Activated T-cell treated with anti-CD3 and anti-CD28 coated beads for 24 hours (primary cell): ENCODE measurements around the gene CTNNA2.

ENCODE experiments used
- DNase-seq: peaks from one replicate; pipeline ENCODE4 v3.0.0-alpha.2; 2020; ENCODE audit warnings: low read depth

Gene CTNNA2

GRCh38 chr2:79855264-79856006, 342.6 kb downstream of the CTNNA2 start:
- no peak for DNase-seq

GRCh38 chr2:79857888-79858287, 345.0 kb downstream of the CTNNA2 start:
- DNase-seq: no peak

GRCh38 chr2:79860228-79861058, 347.6 kb downstream of the CTNNA2 start:
- DNase-seq: no peak

- no peak for DNase-seq
Measured at GRCh38 chr2:79861059-79861374, 348.2 kb downstream of the CTNNA2 start.

- DNase-seq: no peak
Measured at GRCh38 chr2:79862756-79863155, 349.9 kb downstream of the CTNNA2 start.

GRCh38 chr2:79872656-79873055, 359.8 kb downstream of the CTNNA2 start:
- no peak for DNase-seq

GRCh38 chr2:79874015-79874414, 361.2 kb downstream of the CTNNA2 start:
- no peak for DNase-seq

GRCh38 chr2:79876430-79876829, 363.6 kb downstream of the CTNNA2 start:
- no peak for DNase-seq

- no peak for DNase-seq
Measured at GRCh38 chr2:79882548-79882947, 369.7 kb downstream of the CTNNA2 start.

- DNase-seq: peak; percentile 4
Measured at GRCh38 chr2:79887747-79888374, 375.0 kb downstream of the CTNNA2 start.

- DNase-seq: no peak
Measured at GRCh38 chr2:79892123-79892522, 379.3 kb downstream of the CTNNA2 start.

GRCh38 chr2:79899196-79899595, 386.3 kb downstream of the CTNNA2 start:
- no peak for DNase-seq

GRCh38 chr2:79901161-79901560, 388.3 kb downstream of the CTNNA2 start:
- no peak for DNase-seq

- no peak for DNase-seq
Measured at GRCh38 chr2:79903222-79904000, 390.6 kb downstream of the CTNNA2 start.

- no peak for DNase-seq
Measured at GRCh38 chr2:79906139-79906890, 393.5 kb downstream of the CTNNA2 start.

- DNase-seq: no peak
Measured at GRCh38 chr2:79909521-79909920, 396.7 kb downstream of the CTNNA2 start.

- no peak for DNase-seq
Measured at GRCh38 chr2:79910643-79911042, 397.8 kb downstream of the CTNNA2 start.

GRCh38 chr2:79915455-79915854, 402.6 kb downstream of the CTNNA2 start:
- DNase-seq: no peak

- DNase-seq: no peak
Measured at GRCh38 chr2:79916285-79916684, 403.4 kb downstream of the CTNNA2 start.

GRCh38 chr2:79920512-79921076, 407.7 kb downstream of the CTNNA2 start:
- DNase-seq: no peak

- DNase-seq: no peak
Measured at GRCh38 chr2:79929624-79930023, 416.8 kb downstream of the CTNNA2 start.
